MM.1S (cell line): Measurements from ENCODE around the gene ZFAND2B.

Experiments used
- EZH2 ChIP-seq: fragments of 300-600 bp; sonication (generic); optimal IDR thresholded peaks from 2 replicates; pipeline ENCODE3; 2017; ENCODE audit warnings: low read depth, mild to moderate bottlenecking, antibody characterized with exemption, low read length, mixed read lengths
- EZH2phosphoT487 ChIP-seq: fragments of 300-600 bp; sonication (generic); IDR thresholded peaks from 2 replicates; pipeline ENCODE4 v1.6.1; 2018; ENCODE audit warnings: antibody characterized with exemption, low read length
- TF ChIP-seq, protein P1 (sequence below): fragments of 300-600 bp; sonication (generic); IDR thresholded peaks from 2 replicates; pipeline ENCODE4 v1.5.1; 2016; ENCODE audit warnings: antibody characterized with exemption, low read length, mixed read lengths

DNA sequence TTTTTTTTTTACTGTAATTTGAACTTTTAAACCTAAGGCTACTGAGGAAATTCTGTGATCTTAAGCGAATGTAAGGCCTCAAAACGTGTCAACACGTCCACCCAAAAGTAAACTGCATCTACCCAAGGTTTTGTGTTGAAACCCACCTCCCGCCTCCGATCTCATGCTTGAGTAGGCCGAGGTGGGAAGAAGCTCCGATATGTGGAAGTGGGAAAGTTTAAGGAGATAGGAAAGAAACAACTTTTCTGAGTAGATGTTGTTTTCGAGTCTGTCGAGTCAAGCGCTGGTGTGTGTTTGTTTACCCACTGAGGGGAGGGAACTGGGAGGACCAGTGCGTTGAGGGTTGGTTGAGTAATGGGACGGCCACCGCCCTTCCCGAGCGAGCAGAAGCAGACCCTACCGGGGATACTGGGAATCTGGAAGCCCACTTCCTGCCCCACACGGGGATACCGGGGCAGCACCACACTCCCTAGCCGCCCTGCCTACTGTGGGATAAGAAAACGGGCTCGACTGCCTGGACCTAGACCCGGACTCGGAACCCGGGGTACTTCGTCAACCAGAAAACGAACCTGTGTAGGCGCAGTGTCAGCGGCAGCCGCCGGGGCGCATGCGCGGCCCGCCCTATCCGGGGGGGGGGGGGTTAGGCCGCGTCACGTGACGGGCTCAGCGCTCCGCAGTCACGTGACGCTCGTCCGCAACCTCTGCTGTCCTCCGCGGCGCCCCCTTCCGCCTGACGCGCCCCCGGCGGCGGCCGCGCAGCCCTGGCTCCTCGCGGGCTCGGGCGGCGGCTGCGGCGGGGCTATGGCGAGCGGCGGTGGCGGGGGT is 28.8 kb upstream of the ZFAND2B start, which contains the start of gene RETREG2:
- TF ChIP-seq, protein P1, sequence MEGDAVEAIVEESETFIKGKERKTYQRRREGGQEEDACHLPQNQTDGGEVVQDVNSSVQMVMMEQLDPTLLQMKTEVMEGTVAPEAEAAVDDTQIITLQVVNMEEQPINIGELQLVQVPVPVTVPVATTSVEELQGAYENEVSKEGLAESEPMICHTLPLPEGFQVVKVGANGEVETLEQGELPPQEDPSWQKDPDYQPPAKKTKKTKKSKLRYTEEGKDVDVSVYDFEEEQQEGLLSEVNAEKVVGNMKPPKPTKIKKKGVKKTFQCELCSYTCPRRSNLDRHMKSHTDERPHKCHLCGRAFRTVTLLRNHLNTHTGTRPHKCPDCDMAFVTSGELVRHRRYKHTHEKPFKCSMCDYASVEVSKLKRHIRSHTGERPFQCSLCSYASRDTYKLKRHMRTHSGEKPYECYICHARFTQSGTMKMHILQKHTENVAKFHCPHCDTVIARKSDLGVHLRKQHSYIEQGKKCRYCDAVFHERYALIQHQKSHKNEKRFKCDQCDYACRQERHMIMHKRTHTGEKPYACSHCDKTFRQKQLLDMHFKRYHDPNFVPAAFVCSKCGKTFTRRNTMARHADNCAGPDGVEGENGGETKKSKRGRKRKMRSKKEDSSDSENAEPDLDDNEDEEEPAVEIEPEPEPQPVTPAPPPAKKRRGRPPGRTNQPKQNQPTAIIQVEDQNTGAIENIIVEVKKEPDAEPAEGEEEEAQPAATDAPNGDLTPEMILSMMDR, result no peak
- TF ChIP-seq EZH2 (no peak), EZH2phosphoT487 (no peak)
